Measurements from ENCODE around the gene TTC28. TPM values are rescaled to one million over a fixed set of nuclear protein-coding genes. Genes with fewer than 3 reads are reported as not detected.

TTC28 gene
- polyA plus RNA-seq, 1 donor from 2014 or later, result 14.8 TPM

GRCh38 chr22:28237112-28237511, 442.5 kb downstream of the TTC28 start (continued):
- TF ChIP-seq TAF1 (IDR thresholded peaks at IDR 0.05; ENCODE audit: low read depth), result no peak

- no peaks in the 10 kb centered on the region for H3F3A ChIP-seq (ENCODE audit: insufficient read depth, low read length, poor library complexity, severe bottlenecking)
- H3K4me3 ChIP-seq (ENCODE audit: low read length), result no peak overlapping the region
- H3K79me2 ChIP-seq (replicated peaks; ENCODE audit: insufficient read depth, low read length), result no peaks in the 10 kb centered on the region
- no peaks in the 10 kb centered on the region for H4K20me1 ChIP-seq (ENCODE audit: insufficient read depth)
- no peak overlapping the region for H3K27ac ChIP-seq (ENCODE audit: low read length)
- no peaks in the 10 kb centered on the region for H3K9me3 ChIP-seq (ENCODE audit: low read length)
- no peaks in the 10 kb centered on the region for H3K9me2 ChIP-seq (ENCODE audit: insufficient read depth, low read length)
- TF ChIP-seq POLR2AphosphoS5 (IDR thresholded peaks at IDR 0.05) (no peak), EP300 (conservative IDR thresholded peaks at IDR 0.05; ENCODE audit: poor library complexity, severe bottlenecking) (no peak), REST (IDR thresholded peaks at IDR 0.05; ENCODE audit: borderline replicate concordance) (no peak), RAD21 (conservative IDR thresholded peaks at IDR 0.05) (no peak), CTCF (IDR thresholded peaks at IDR 0.05; ENCODE audit: poor library complexity, severe bottlenecking) (no peak)
- no peak overlapping the region for H3K9ac ChIP-seq (ENCODE audit: low read length)
- no peak overlapping the region for H3K4me2 ChIP-seq (ENCODE audit: low read length)
- H3K27me3 ChIP-seq (ENCODE audit: insufficient read depth, low read depth, low read length), result no peaks in the 10 kb centered on the region
- no peak overlapping the region for H2AFZ ChIP-seq (ENCODE audit: low read depth, low read length)
- no peaks in the 10 kb centered on the region for H3K36me3 ChIP-seq (ENCODE audit: insufficient read depth, low read length)
These were observed 447.4 kb downstream of the TTC28 start for GRCh38 chr22:28232204-28232603.

- no peaks in the 10 kb centered on the region for H3K79me2 ChIP-seq (replicated peaks; ENCODE audit: insufficient read depth, low read length)
- H3K4me2 ChIP-seq (ENCODE audit: low read length), result no peak overlapping the region
These were observed 448.2 kb downstream of the TTC28 start for GRCh38 chr22:28231441-28231840.

More at GRCh38 chr22:28231441-28231840, 448.2 kb downstream of the TTC28 start:
- Histone ChIP-seq H3K4me3 (ENCODE audit: low read length) (no peak overlapping the region), H4K20me1 (ENCODE audit: insufficient read depth) (no peaks in the 10 kb centered on the region), H2AFZ (ENCODE audit: low read depth, low read length) (no peak overlapping the region), H3K27me3 (ENCODE audit: insufficient read depth, low read depth, low read length) (no peaks in the 10 kb centered on the region), H3K27ac (ENCODE audit: low read length) (no peak overlapping the region), H3K9me2 (ENCODE audit: insufficient read depth, low read length) (no peaks in the 10 kb centered on the region), H3K36me3 (ENCODE audit: insufficient read depth, low read length) (no peaks in the 10 kb centered on the region), H3K9ac (ENCODE audit: low read length) (no peak overlapping the region), H3F3A (ENCODE audit: insufficient read depth, low read length, poor library complexity, severe bottlenecking) (no peaks in the 10 kb centered on the region), H3K9me3 (ENCODE audit: low read length) (no peaks in the 10 kb centered on the region)
- TF ChIP-seq MXI1 (conservative IDR thresholded peaks at IDR 0.05; ENCODE audit: poor library complexity, severe bottlenecking) (no peak), RAD21 (conservative IDR thresholded peaks at IDR 0.05) (no peak), POLR2AphosphoS5 (IDR thresholded peaks at IDR 0.05) (no peak), TAF1 (IDR thresholded peaks at IDR 0.05; ENCODE audit: low read depth) (no peak), EP300 (conservative IDR thresholded peaks at IDR 0.05; ENCODE audit: poor library complexity, severe bottlenecking) (no peak), CTCF (IDR thresholded peaks at IDR 0.05; ENCODE audit: poor library complexity, severe bottlenecking) (no peak), SMC3 (conservative IDR thresholded peaks at IDR 0.05; ENCODE audit: poor library complexity) (no peak), REST (IDR thresholded peaks at IDR 0.05; ENCODE audit: borderline replicate concordance) (no peak), EZH2 (IDR thresholded peaks at IDR 0.05; ENCODE audit: borderline replicate concordance, insufficient read depth, low read length, poor library complexity, severe bottlenecking) (no peak)

Measured in neural cell (in vitro differentiated cells).